Endothelial cell of umbilical vein (primary cell): Measurements from ENCODE around the gene MYCBP. TPM values are rescaled to one million over a fixed set of nuclear protein-coding genes. Genes with fewer than 3 reads are reported as not detected.

Experiments
- BruUV-seq: library from RNA; stranded (reverse); fragments of 400-500 nt; replicated peaks from 2 replicates; lab custom pipeline; 2021; lab: Mats Ljungman, UMichigan
- CTCF ChIA-PET: fragments of 300-600, 350-600 bp; sonication (Branson Sonifier 250); formaldehyde crosslinking; loops from one replicate; lab custom pipeline; 2021; ENCODE audit warnings: antibody characterized with exemption, inconsistent platforms; lab: Charles Lee
- POLR2A ChIA-PET: fragments of 300-600, 350-600 bp; sonication (Branson Sonifier 250); formaldehyde crosslinking; loops from one replicate; lab custom pipeline; 2021; ENCODE audit warnings: antibody characterized with exemption, inconsistent platforms; lab: Charles Lee
- DNase-seq: peaks from one replicate; pipeline ENCODE4 v3.0.0-alpha.2; 2011; ENCODE audit warnings: low read depth, low spot score
- FAIRE-seq: peaks from 2 replicates; lab custom pipeline; 2011; peaks lifted over from hg19 to GRCh38; lab: Jason Lieb, UNC
- H2AFZ ChIP-seq: 2 replicates; pipeline ENCODE4 v1.6.0; 2012; ENCODE audit warnings: low read depth, low read length, control low read depth, inconsistent platforms
- H3K27ac ChIP-seq: 2 replicates; pipeline ENCODE4 v1.5.1; 2011; ENCODE audit warnings: low read depth, mild to moderate bottlenecking, control low read depth, low read length, moderate library complexity; ENCODE audit not compliant: insufficient read depth
- H3K27me3 ChIP-seq, 2 experiments: 2 replicates each; pipeline versions ENCODE4 v1.6.0 to v1.6.1; 2011; ENCODE audit warnings: low read length in 2 of 2, mixed read lengths in 1 of 2; ENCODE audit not compliant: control insufficient read depth in 2 of 2, insufficient read depth in 2 of 2
- H3K36me3 ChIP-seq, 2 experiments: 2 replicates in 1 of 2; 3 replicates in 1 of 2; pipeline ENCODE4 v1.5.1; 2011; ENCODE audit warnings: low read length in 2 of 2, mild to moderate bottlenecking in 1 of 2, moderate library complexity in 1 of 2; ENCODE audit not compliant: control insufficient read depth in 2 of 2, insufficient read depth in 2 of 2; ENCODE audit errors: extremely low read depth in 1 of 2
- H3K4me1 ChIP-seq: 3 replicates; pipeline ENCODE4 v1.5.1; 2011; ENCODE audit warnings: mild to moderate bottlenecking, low read length; ENCODE audit not compliant: control insufficient read depth, insufficient read depth; ENCODE audit errors: extremely low read depth
- H3K4me2 ChIP-seq: 2 replicates; pipeline ENCODE4 v1.6.1; 2011; ENCODE audit warnings: low read length, control low read depth, mixed read lengths; ENCODE audit not compliant: insufficient read depth
- H3K4me3 ChIP-seq, 3 experiments: fragments of 200-600 bp in 1 of 3; sonication (generic), shearing (Covaris generic) in 1 of 3; replicated peaks in 1 of 3; 2 replicates each; pipeline ENCODE4 v1.5.1; 2011 to 2016; ENCODE audit warnings: control low read depth in 3 of 3, low read length in 3 of 3, mild to moderate bottlenecking in 2 of 3, inconsistent platforms in 1 of 3, low read depth in 1 of 3, moderate library complexity in 1 of 3; ENCODE audit not compliant: insufficient read depth in 1 of 3
- H3K79me2 ChIP-seq: 2 replicates; pipeline ENCODE4 v1.6.0; 2012; ENCODE audit warnings: low read length, inconsistent platforms; ENCODE audit not compliant: control insufficient read depth, insufficient read depth
- H3K9ac ChIP-seq: replicated peaks from 2 replicates; pipeline ENCODE3; 2011; ENCODE audit warnings: low read length, control low read depth; ENCODE audit not compliant: insufficient read depth; ENCODE audit errors: extremely low read depth
- H3K9me1 ChIP-seq: replicated peaks from 3 replicates; pipeline ENCODE4 v1.6.0; 2011; ENCODE audit warnings: mild to moderate bottlenecking, low read length; ENCODE audit not compliant: control insufficient read depth, insufficient read depth; ENCODE audit errors: extremely low read depth
- H3K9me3 ChIP-seq: replicated peaks from 2 replicates; pipeline ENCODE4 v1.5.1; 2012; ENCODE audit warnings: low read length, inconsistent platforms; ENCODE audit not compliant: control insufficient read depth, insufficient read depth
- H4K20me1 ChIP-seq: replicated peaks from 2 replicates; pipeline ENCODE3; 2011; ENCODE audit warnings: mild to moderate bottlenecking, low read length; ENCODE audit not compliant: control insufficient read depth, insufficient read depth; ENCODE audit errors: extremely low read depth
- EZH2 ChIP-seq: IDR thresholded peaks from 2 replicates; pipeline ENCODE4 v1.6.1; 2012; ENCODE audit warnings: borderline replicate concordance, low read depth, mild to moderate bottlenecking, moderate library complexity, low read length, inconsistent platforms; ENCODE audit not compliant: severe bottlenecking
- FOS ChIP-seq: IDR thresholded peaks from 2 replicates; pipeline ENCODE4 v1.6.1; 2011; ENCODE audit warnings: mild to moderate bottlenecking, low read length, moderate library complexity, borderline replicate concordance; ENCODE audit not compliant: insufficient read depth
- GATA2 ChIP-seq: IDR thresholded peaks from 2 replicates; pipeline ENCODE4 v1.7.0; 2011; ENCODE audit warnings: low read depth, mild to moderate bottlenecking, moderate library complexity, mixed read lengths, low read length; ENCODE audit not compliant: insufficient read length, insufficient read depth
- JUN ChIP-seq: IDR thresholded peaks from 2 replicates; pipeline ENCODE4 v1.6.1; 2011; ENCODE audit warnings: borderline replicate concordance, low read depth; ENCODE audit not compliant: insufficient read length, insufficient read depth
- MAX ChIP-seq: IDR thresholded peaks from 2 replicates; pipeline ENCODE4 v1.6.1; 2011; ENCODE audit not compliant: insufficient read depth, insufficient read length
- MYC ChIP-seq: IDR thresholded peaks from one replicate; pipeline ENCODE4 v1.6.1; 2011; ENCODE audit warnings: mild to moderate bottlenecking, low read depth, low read length
- POLR2A ChIP-seq: IDR thresholded peaks from 2 replicates; pipeline ENCODE4 v1.6.1; 2012; ENCODE audit warnings: low read depth, mild to moderate bottlenecking, control low read depth, low read length
- POLR2AphosphoS5 ChIP-seq: IDR thresholded peaks from 2 replicates; pipeline ENCODE4 v1.6.1; 2012; ENCODE audit warnings: low read depth, mild to moderate bottlenecking, control low read depth, low read length, moderate library complexity; ENCODE audit not compliant: insufficient read depth
- dilution Hi-C: fragments of 300-500 bp; cut with MboI; formaldehyde crosslinking; loops from one replicate; pipeline ENCODE4 v1.15.0; 2019; ENCODE audit warnings: low sequenced_read_pairs; ENCODE audit not compliant: extremely low pct_ligation_motif_present
- intact Hi-C: fragments of 100-400 bp; cut with micrococcal nuclease; formaldehyde crosslinking; loops from one replicate; pipeline ENCODE4 v1.10.0; 2022
- polyA plus RNA-seq, 4 experiments: library from polyadenylated mRNA; depleted of rRNA in 3 of 4; stranded (reverse) in 3 of 4; unstranded in 1 of 4; fragments of >200 nt; gene quantifications; 2 replicates each; pipeline versions ENCODE4 v1.2.1 to v1.2.3, GENCODE V29; 2011 to 2012; ENCODE audit warnings: missing spikeins in 1 of 4
- total RNA-seq: library from RNA; stranded (reverse); gene quantifications from 2 replicates; pipeline ENCODE4 v1.2.3, GENCODE V29; 2021
- TF ChIP-seq, protein P1 (sequence below), 2 donors: IDR thresholded peaks; 1 replicate in 1 of 2; 2 replicates in 1 of 2; pipeline ENCODE4 v1.5.1; 2011; ENCODE audit warnings: low read length in 2 of 2, mild to moderate bottlenecking in 2 of 2, moderate library complexity in 2 of 2, control low read depth in 1 of 2, inconsistent platforms in 1 of 2, low read depth in 1 of 2; ENCODE audit not compliant: insufficient read depth in 1 of 2; ENCODE audit errors: extremely low read depth in 1 of 2

MYCBP gene
- total and polyA plus RNA-seq, 2 donors (not counting 3 experiments of a cell fraction or from before 2014, with no cell fraction given): 9.5 to 23.1 TPM

GRCh38 chr1:38899560-38899959, 26.4 kb upstream of the MYCBP start:
- Histone ChIP-seq H3K27ac (no peak overlapping the region), H3K4me1 (no peaks in the 10 kb centered on the region), H3K9ac (no peak overlapping the region), H3K27me3 (no peaks in the 10 kb centered on the region), H2AFZ (no peak overlapping the region), H3K9me1 (no peaks in the 10 kb centered on the region), H3K4me2 (no peak overlapping the region), H4K20me1 (no peaks in the 10 kb centered on the region), H3K4me3 (no peak overlapping the region), H3K9me3 (no peaks in the 10 kb centered on the region), H3K79me2 (no peaks in the 10 kb centered on the region), H3K36me3 (no peaks in the 10 kb centered on the region)
- dilution Hi-C loops (no loop called here), intact Hi-C loops (no loop called here)
- ChIA-PET CTCF (no interaction called here), POLR2A (no interaction called here)
- TF ChIP-seq POLR2AphosphoS5 (no peak), MYC (no peak), EZH2 (no peak), POLR2A (no peak), FOS (no peak), GATA2 (no peak), MAX (no peak), JUN (no peak)
- TF ChIP-seq, protein P1, sequence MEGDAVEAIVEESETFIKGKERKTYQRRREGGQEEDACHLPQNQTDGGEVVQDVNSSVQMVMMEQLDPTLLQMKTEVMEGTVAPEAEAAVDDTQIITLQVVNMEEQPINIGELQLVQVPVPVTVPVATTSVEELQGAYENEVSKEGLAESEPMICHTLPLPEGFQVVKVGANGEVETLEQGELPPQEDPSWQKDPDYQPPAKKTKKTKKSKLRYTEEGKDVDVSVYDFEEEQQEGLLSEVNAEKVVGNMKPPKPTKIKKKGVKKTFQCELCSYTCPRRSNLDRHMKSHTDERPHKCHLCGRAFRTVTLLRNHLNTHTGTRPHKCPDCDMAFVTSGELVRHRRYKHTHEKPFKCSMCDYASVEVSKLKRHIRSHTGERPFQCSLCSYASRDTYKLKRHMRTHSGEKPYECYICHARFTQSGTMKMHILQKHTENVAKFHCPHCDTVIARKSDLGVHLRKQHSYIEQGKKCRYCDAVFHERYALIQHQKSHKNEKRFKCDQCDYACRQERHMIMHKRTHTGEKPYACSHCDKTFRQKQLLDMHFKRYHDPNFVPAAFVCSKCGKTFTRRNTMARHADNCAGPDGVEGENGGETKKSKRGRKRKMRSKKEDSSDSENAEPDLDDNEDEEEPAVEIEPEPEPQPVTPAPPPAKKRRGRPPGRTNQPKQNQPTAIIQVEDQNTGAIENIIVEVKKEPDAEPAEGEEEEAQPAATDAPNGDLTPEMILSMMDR (IDR thresholded peaks at IDR 0.05; ENCODE audit: extremely low read depth in 1 of 2, insufficient read depth in 1 of 2, low read depth in 1 of 2, low read length in 2 of 2): no peak
- no peak for FAIRE-seq
- no peak for DNase-seq
- BruUV-seq: no TSS peak
